ENCODE measurements around the gene GNAZ. TPM values are rescaled to one million over a fixed set of nuclear protein-coding genes. Genes with fewer than 3 reads are reported as not detected.

Gene GNAZ
- total RNA-seq, 4 donors from 2014 or later: 50.1 to 89.2 (median 55.0) TPM

DNA sequence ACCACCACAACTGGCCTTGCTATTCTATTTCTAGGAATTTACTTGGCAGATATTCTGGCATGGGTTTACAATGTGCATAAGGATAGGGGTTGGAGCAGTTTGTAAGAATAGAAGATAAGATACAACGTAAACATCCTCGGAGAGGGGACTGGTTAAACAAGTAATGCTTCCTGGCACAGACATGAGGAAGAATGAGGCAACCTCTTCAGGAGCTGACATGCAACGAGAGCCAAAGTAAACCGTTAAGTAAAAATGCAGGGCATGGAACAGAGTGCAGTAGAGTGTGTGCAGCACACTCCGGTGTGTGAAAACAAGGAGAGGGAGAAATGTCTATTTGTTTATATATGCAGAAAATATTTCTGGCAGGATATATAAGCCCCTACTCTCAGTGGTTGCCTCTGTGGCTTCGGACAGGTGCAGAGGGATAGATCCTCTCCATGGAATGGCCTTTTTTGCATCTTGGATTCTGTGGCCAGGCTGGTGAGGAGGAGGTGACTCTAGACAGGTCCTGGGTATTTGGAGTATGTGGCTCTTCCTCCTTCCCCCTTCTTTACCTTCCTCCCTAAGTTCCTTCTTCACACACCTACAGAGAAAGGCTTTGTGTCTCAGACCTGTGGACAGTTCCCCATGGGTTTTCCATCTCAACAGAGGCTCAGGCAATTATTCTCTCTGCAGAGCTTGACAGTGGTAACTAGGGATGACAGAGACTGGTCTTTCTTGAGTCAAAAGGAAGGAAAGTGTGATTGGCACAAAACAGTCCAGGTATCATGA lies 77.5 kb downstream of the GNAZ start:
- Histone ChIP-seq H3K4me3 (no peak overlapping the region), H3K4me1 (peaks cover 0 to 46% (median 6%) of the 10 kb centered on the region in 3 donors), H3K36me3 (peaks cover 0 to 37% of the 10 kb centered on the region in 2 donors), H3K27ac (peak overlapping the region in 3 of 4 donors; percentile 30 to 74 (median 54)), H3K27me3 (no peaks in the 10 kb centered on the region), H3K9me3 (no peaks in the 10 kb centered on the region)
- no peak for TF ChIP-seq EP300 (IDR thresholded peaks at IDR 0.05)
- TF ChIP-seq POLR2AphosphoS5 (IDR thresholded peaks at IDR 0.05): peak; percentile 53
- ATAC-seq: peak; percentile 21
- 22 to 34% methylated on average over 6 of the region's 6 CpGs for WGBS, 2 donors (ENCODE audit: low coverage in 1 of 2)

DNA sequence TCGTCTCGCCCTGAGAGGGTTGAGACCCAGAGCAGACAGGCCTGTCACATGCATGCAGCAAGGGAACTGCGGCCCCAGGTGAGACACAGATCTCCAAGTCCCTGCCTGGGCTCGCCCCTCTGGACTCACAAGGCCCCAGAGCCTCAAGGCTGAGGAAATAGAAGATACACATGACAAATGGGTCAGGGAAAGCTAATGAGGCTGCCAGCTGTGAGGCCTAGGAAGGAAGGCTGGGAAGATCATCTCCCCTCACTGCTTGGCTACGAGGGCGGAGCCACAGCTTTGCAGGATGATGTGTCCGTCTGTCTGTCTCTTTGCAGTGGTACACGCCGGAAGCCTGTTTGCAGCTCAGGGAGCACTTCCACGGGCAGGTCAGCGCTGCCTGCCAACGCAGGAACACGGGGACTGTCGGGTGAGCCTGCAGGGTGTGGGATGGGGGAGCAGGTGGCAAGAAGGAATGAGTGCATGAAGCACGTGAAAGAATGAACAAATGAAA lies 79.5 kb downstream of the GNAZ start:
- ATAC-seq: no peak

DNA sequence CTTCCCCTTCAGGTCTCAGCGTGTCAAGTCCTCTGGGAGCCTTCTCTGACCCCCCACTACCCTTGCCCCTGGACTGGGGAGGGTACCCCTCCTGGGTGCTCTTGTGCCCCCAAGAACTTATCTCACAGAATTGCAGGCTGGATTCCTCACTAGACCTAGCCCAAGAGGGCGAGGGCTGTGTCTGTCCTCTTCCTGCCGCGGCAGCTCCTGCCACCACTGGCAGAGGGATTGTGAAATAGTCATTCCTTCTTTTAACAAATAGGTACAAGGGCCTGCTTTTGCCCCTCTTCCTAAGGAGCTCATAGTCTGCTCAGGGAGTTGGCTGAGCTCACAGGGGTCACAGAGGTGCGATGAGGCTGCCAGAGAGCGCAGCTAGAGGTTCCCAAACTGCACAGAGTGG lies 80.4 kb downstream of the GNAZ start:
- ATAC-seq: no peak
- H3K27me3 ChIP-seq: no peaks in the 10 kb centered on the region
- H3K4me3 ChIP-seq: no peak overlapping the region
- WGBS, 2 donors (ENCODE audit: low coverage in 1 of 2): 100% methylated on average over 1 of the region's 6 CpGs; no CpG with 5 or more reads in 1 of the 2 donors
- TF ChIP-seq POLR2A (IDR thresholded peaks at IDR 0.05) (no peak), POLR2AphosphoS5 (IDR thresholded peaks at IDR 0.05) (no peak)
- TF ChIP-seq, protein P1, sequence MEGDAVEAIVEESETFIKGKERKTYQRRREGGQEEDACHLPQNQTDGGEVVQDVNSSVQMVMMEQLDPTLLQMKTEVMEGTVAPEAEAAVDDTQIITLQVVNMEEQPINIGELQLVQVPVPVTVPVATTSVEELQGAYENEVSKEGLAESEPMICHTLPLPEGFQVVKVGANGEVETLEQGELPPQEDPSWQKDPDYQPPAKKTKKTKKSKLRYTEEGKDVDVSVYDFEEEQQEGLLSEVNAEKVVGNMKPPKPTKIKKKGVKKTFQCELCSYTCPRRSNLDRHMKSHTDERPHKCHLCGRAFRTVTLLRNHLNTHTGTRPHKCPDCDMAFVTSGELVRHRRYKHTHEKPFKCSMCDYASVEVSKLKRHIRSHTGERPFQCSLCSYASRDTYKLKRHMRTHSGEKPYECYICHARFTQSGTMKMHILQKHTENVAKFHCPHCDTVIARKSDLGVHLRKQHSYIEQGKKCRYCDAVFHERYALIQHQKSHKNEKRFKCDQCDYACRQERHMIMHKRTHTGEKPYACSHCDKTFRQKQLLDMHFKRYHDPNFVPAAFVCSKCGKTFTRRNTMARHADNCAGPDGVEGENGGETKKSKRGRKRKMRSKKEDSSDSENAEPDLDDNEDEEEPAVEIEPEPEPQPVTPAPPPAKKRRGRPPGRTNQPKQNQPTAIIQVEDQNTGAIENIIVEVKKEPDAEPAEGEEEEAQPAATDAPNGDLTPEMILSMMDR (IDR thresholded peaks at IDR 0.05): no peak
- H3K9me3 ChIP-seq: no peaks in the 10 kb centered on the region
- peaks cover 0 to 29% (median 1%) of the 10 kb centered on the region in 3 donors for H3K4me1 ChIP-seq
- no peak overlapping the region for H3K27ac ChIP-seq
- peaks cover 0 to 65% of the 10 kb centered on the region in 2 donors for H3K36me3 ChIP-seq

More for the DNA sequence above, 79.5 kb downstream of the GNAZ start:
- 69 to 91% methylated on average over 5 to 10 of the region's 15 CpGs for WGBS, 2 donors (ENCODE audit: low coverage in 1 of 2)
- Histone ChIP-seq H3K4me3 (no peak overlapping the region), H3K27ac (no peak overlapping the region), H3K36me3 (peaks cover 0 to 56% of the 10 kb centered on the region in 2 donors), H3K9me3 (no peaks in the 10 kb centered on the region), H3K27me3 (no peaks in the 10 kb centered on the region), H3K4me1 (peaks cover 0 to 39% (median 6%) of the 10 kb centered on the region in 3 donors)
- TF ChIP-seq POLR2A (IDR thresholded peaks at IDR 0.05): no peak
- TF ChIP-seq EP300 (IDR thresholded peaks at IDR 0.05): no peak
- TF ChIP-seq, protein P1 (IDR thresholded peaks at IDR 0.05): no peak
- no peak for TF ChIP-seq POLR2AphosphoS5 (IDR thresholded peaks at IDR 0.05)

DNA sequence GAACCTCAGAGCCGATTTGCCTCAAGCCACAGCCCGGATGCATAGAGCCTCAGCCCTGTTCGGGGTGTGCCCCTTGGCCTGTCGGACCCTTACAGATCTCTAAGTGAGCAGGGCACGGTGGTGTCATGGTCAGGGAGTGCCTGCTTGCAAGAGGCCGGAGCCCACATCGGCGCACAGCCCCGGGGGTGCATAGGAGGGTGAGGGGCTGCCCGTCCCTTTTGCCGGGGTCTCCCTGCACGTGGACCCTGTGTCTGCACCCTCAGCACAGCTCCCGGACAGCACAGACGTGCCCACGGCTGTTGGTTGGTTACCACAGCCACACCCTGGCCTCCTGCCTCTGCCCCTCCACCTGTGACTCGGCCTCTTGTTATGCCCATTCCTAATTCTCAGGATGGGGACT lies 81.5 kb downstream of the GNAZ start:
- peaks cover 0 to 18% (median 0%) of the 10 kb centered on the region in 3 donors for H3K4me1 ChIP-seq
- ATAC-seq: no peak
- H3K27ac ChIP-seq: no peak overlapping the region
- TF ChIP-seq, protein P1 (IDR thresholded peaks at IDR 0.05): no peak
- no peak for TF ChIP-seq POLR2AphosphoS5 (IDR thresholded peaks at IDR 0.05)
- no peak for TF ChIP-seq POLR2A (IDR thresholded peaks at IDR 0.05)
- TF ChIP-seq EP300 (IDR thresholded peaks at IDR 0.05): no peak
- H3K9me3 ChIP-seq: no peaks in the 10 kb centered on the region
- 96% methylated on average over 4 of the region's 16 CpGs; no CpG with 5 or more reads in 1 of the 2 donors for WGBS, 2 donors (ENCODE audit: low coverage in 1 of 2)
- no peaks in the 10 kb centered on the region for H3K27me3 ChIP-seq
- H3K36me3 ChIP-seq: peaks cover 0 to 70% of the 10 kb centered on the region in 2 donors
- H3K4me3 ChIP-seq: no peak overlapping the region

DNA sequence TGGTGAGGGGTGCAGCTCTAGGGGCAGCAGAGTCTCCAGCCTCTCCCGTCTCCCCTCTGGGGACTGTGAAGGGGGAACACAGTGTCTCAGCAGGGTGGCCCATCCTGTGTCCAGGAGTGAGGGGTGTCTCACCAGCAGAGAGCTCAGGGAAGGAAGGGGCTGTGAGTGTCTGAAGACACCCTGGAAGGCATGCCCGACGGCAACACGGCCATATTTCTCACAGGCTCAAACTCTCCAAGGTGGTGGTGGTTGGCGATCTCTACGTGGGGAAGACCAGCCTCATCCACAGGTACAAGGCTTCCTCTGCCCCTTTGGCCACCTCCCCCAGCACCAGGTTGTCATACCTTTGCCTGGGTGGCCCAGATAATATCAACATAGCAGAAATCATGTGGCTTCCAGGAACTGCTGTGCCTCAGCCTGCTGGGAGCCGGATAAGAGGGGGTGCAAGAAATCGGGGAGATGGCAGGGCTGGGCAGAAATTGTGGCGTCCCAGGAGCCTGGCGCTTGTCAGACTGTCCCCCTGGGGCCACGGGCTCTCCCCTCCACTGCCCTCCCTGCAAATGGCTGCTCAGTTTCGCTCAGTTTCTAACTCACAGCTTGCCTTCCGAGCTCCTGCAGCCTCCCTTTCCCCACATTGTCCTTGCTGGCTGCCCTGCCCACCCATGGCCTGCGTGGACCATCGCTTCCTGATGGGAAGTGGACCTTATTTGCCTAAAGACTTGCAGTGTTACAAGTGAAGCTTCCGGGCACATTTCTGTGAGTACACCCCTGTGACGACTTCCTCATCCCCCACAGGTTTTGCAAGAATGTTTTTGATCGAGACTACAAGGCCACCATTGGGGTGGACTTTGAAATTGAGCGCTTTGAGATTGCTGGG lies 82.2 kb downstream of the GNAZ start:
- TF ChIP-seq EP300 (IDR thresholded peaks at IDR 0.05): no peak
- TF ChIP-seq POLR2AphosphoS5 (IDR thresholded peaks at IDR 0.05): no peak
- TF ChIP-seq POLR2A (IDR thresholded peaks at IDR 0.05): no peak
- TF ChIP-seq, protein P1 (IDR thresholded peaks at IDR 0.05): no peak
- Histone ChIP-seq H3K4me3 (no peak overlapping the region), H3K27me3 (no peaks in the 10 kb centered on the region), H3K4me1 (peaks cover 0 to 12% (median 0%) of the 10 kb centered on the region in 3 donors), H3K27ac (no peak overlapping the region), H3K36me3 (peaks cover 0 to 71% of the 10 kb centered on the region in 2 donors), H3K9me3 (no peaks in the 10 kb centered on the region)
- no peak for ATAC-seq
- WGBS, 2 donors (ENCODE audit: low coverage in 1 of 2): 89 to 90% methylated on average over 6 to 8 of the region's 19 CpGs

Measured in gastroesophageal sphincter (tissue), 4 donors.